GM12891 (cell line): ENCODE results near the gene MOB3A.

ENCODE experiments used
- PAX5 ChIP-seq: IDR thresholded peaks from 2 replicates; pipeline ENCODE4 v1.6.1; 2011; ENCODE audit warnings: low read length, moderate library complexity, mild to moderate bottlenecking; ENCODE audit not compliant: insufficient read depth, severe bottlenecking
- POLR2A ChIP-seq: IDR thresholded peaks from 2 replicates; pipeline ENCODE4 v1.6.1; 2011; ENCODE audit warnings: low read depth, low read length, control low read depth
- POLR2AphosphoS5 ChIP-seq: IDR thresholded peaks from 2 replicates; pipeline ENCODE4 v1.6.1; 2011; ENCODE audit warnings: low read depth, low read length, control low read depth
- POU2F2 ChIP-seq: IDR thresholded peaks from 2 replicates; pipeline ENCODE4 v1.6.1; 2011; ENCODE audit warnings: low read depth, mild to moderate bottlenecking, control low read depth, low read length, moderate library complexity
- TAF1 ChIP-seq: IDR thresholded peaks from 2 replicates; pipeline ENCODE4 v1.6.1; 2011; ENCODE audit warnings: low read depth, low read length, control low read depth

GRCh38 chr19:2026770-2027169 is 69.4 kb downstream of the MOB3A start:
- TF ChIP-seq POLR2AphosphoS5 = no peak
- no peak for TF ChIP-seq TAF1
- TF ChIP-seq POLR2A = no peak
- no peak for TF ChIP-seq POU2F2
- no peak for TF ChIP-seq PAX5
